ENCODE measurements around the gene PAGE3.

GRCh38 chrX:55290963-55291362 is 26.2 kb upstream of the PAGE3 start:
- TF ChIP-seq CTCF (IDR thresholded peaks at IDR 0.05) (no peak), POLR2A (IDR thresholded peaks at IDR 0.05) (no peak)
